Measurements from ENCODE around the gene GDPD4.
"Not testable (repeated sequence)": the region's sequence is repeated elsewhere in the genome, so short reads cannot be mapped to it uniquely, and the experiment has no call there.

GDPD4 gene

GRCh38 chr11:77300028-77300427 lies 1.5 kb downstream of the GDPD4 start:
- DNase-seq (ENCODE audit: low read depth in 2 of 2), result not testable (repeated sequence)

DNA sequence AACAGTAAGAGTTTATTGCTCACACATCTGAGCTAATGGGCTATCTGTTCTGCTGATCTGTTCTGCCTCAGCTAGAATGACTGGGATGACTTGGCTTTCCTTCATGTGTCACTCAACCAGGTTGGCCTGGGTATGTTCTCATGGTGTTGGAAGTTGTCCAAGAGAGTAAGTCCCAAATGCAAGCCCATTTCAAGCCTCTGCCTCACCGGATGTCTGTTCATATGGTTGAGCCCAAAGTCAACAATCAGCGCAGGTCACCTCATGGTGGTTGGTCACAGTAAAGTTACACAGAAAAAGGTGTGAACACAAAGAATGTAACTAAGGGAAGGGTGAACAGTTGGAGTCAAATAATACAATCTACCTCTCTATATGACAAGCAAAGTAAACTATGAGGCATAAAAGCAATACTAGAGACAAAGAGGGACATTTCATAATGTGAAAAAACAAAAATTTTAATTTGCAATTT lies 1.9 kb downstream of the GDPD4 start:
- no peak for DNase-seq (ENCODE audit: low read depth in 2 of 2)

- DNase-seq (ENCODE audit: low read depth in 2 of 2), result no peak
These were observed 7.4 kb downstream of the GDPD4 start for GRCh38 chr11:77294040-77294439.

- DNase-seq (ENCODE audit: low read depth in 2 of 2), result no peak
These were observed 11.7 kb downstream of the GDPD4 start for GRCh38 chr11:77289737-77290136.

GRCh38 chr11:77287615-77288273 lies 13.7 kb downstream of the GDPD4 start:
- DNase-seq (ENCODE audit: low read depth in 2 of 2), result peak; percentile 77

- DNase-seq (ENCODE audit: low read depth in 2 of 2), result no peak
These were observed 14.3 kb downstream of the GDPD4 start for GRCh38 chr11:77287136-77287535.

- DNase-seq (ENCODE audit: low read depth in 2 of 2), result no peak
These were observed 16.7 kb downstream of the GDPD4 start for GRCh38 chr11:77284476-77285468.

- DNase-seq (ENCODE audit: low read depth in 2 of 2), result no peak
These were observed 18.4 kb downstream of the GDPD4 start for GRCh38 chr11:77283101-77283500.

DNA sequence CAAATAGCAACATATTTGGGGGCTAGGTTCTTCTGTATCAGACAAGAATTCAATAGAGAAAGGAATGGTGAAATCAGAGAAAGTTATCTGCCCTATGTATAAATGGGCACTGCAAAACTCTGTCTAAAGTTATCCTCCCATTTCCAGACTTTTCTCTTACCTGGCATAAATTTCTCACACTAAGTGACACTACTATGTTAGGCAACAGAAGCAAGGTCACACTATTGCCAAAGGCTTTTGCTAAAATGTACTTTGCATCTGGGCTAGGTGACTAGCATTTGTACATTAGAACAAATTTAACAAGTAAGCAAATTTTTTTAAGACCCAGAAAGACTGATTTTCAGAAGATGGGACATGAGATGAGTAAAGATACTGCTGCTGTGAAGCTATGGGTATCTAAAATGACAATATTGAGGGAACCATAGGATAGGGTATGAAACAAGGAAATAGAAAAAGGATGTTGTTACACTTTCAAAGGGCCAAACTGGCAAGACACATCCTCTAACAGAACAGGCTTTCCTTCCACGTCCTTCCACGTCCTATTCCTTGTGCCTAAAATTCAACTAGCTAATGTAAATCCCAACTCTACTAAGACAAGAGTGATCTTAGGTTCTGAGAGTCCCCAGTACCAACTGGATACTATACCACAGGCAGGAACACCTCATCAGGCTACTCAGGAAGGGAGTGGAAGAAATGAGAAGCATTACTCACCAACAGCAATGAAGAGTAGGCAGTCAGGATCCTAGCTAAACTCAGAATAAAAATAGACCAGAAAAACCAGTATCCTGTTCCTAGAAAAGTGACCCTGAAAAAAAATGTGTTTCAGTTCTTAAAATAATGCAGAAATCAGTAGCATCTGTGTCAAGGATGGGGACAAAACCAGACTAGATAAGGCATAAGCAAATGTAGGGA lies 22.6 kb downstream of the GDPD4 start:
- no peak for DNase-seq (ENCODE audit: low read depth in 2 of 2)

GRCh38 chr11:77276271-77276670 lies 25.2 kb downstream of the GDPD4 start:
- no peak for DNase-seq (ENCODE audit: low read depth in 2 of 2)

DNA sequence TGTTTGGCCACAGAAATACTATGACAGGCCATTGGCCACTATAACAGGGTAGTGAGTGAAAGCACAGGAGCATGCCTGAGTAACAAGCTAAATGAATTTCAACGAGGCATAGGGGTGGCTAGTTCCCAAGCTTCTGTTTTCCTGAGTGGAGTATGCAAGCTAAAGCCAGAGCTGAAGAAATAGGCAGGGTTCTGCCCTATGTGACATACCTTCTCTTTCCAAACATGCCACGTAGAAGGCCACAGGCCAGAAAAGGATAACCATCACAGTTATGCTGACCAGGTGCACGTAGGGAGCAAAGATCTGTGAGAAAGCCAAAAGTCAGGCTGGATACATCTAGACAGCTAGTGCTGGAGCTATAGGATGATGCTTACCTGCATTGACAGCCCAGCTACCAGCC lies 30.6 kb downstream of the GDPD4 start:
- no peak for DNase-seq (ENCODE audit: low read depth in 2 of 2)

DNA sequence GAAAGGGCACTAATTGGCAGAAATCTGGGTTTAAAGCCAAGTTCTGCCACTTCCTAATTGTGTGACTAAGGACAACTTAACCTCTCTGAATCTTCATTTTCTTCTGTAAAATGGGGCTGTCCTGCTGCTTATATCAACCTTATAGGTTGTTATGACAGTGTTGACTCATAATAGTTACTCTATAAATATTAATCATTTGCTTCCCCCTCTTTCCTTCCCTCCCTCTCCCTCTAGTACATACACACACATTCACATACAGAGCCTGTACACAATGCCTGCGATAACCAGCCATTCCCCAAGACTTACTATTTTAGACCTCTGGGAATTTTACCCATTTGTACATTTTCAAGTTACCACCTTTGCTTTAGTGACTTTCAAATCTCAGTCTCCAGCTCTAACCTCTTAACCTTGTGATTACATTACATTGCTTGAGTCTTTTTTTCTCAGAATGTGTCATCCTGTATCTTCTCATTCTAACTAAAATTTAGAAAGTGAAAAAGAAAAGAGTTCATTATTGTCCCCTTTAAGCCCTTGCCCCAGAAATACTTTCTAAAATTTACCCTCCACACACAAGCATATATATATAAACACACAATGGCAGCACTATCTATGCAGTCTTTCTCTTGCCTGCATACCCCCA lies 31.9 kb downstream of the GDPD4 start:
- DNase-seq (ENCODE audit: low read depth in 2 of 2), result no peak

DNA sequence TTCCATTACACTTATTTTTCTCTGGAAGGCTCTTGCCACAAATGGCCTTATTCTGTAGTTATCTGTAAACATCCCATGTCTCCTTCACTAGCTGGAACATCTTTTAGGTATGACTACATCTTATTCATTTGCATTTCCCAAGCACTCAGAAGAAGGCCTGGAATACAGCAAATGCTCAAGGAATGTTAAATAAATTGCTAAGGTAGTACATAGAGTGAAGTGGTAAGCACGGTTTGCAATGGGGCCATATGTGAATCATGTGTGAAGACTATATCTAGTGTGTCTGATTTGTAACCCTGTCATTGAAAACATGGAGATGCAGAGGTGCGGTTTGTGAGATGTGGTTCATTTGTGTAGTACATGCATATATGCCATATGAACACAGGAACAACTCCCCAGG lies 33.5 kb downstream of the GDPD4 start:
- DNase-seq (ENCODE audit: low read depth in 2 of 2), result peak; percentile 31 to 33

- no peak for DNase-seq (ENCODE audit: low read depth in 2 of 2)
These were observed 34.7 kb downstream of the GDPD4 start for GRCh38 chr11:77266766-77267165.

- DNase-seq (ENCODE audit: low read depth in 2 of 2), result no peak
These were observed 38.7 kb downstream of the GDPD4 start for GRCh38 chr11:77262803-77263202.

DNA sequence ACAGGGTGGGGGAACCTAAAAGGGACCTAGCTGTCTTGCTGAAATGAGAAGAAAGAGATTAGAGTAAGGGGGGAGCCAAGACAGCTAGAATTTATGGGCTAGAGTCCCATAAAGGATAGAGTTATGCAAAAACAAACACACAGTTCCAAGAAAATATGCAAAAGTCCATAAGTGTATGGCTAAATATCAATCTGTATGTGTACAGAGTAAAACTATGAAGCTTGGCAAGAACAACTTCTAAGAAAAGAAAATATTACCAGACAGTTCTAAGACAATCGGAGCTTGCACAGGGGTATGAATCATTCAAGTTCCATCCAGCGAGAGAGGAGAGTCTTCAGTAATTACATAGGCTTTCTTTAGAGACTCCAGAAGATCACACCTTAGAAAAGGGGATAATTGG lies 41.8 kb downstream of the GDPD4 start:
- DNase-seq (ENCODE audit: low read depth in 2 of 2), result peak in 1 of 2 experiments; percentile 9

- DNase-seq (ENCODE audit: low read depth in 2 of 2), result no peak
These were observed 47.8 kb downstream of the GDPD4 start for GRCh38 chr11:77253690-77254089.

DNA sequence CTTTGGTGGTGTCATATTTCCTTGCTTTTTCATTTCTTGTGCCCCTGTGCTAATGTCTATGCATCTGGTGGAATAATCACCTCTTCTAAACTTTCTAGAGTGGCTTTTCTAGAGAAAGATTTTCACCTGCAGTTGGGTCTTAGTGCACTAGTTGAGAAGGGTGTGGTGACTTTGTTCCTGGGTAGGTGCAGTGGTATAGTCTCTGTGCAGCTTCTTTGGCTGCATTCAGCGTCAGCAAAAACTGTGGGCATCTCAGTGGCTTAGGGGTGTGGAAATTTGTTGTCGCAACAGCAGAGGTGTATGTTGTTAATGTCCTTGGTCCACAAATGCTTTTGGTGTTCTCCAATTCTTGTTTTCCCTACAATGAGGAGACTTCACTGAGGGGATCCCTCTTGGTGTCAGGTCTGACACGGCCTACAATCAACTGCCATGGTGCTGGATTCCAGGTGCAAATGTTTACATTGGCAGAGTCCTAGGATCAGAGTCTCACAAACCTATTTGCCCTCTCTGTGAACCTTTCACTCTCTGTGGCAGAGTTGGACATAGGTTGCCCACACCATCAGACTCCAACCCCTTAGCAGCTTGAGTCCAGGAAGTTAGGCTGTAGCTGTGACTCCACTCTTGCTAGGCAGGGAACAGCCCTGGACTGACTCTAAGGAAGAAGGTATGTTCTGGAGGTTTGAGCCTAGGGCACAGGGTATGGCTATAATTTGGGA lies 48.8 kb downstream of the GDPD4 start:
- DNase-seq (ENCODE audit: low read depth in 2 of 2), result no peak

GRCh38 chr11:77250881-77251640 lies 50.4 kb downstream of the GDPD4 start:
- DNase-seq (ENCODE audit: low read depth in 2 of 2), result peak in 1 of 2 experiments; percentile 9

GRCh38 chr11:77249427-77249826 lies 52.1 kb downstream of the GDPD4 start:
- DNase-seq (ENCODE audit: low read depth in 2 of 2), result no peak

Measured in fibroblast of skin of left biceps (primary cell).